T47D (cell line): ENCODE results near the gene OR2AG2.
A peak's percentile ranks its signal among the peaks of the same experiment; 100 is the strongest.

Source experiments
- DNase-seq, 2 experiments: peaks; one replicate each; pipeline versions ENCODE4 v3.0.0 to v3.0.0-alpha.2; 2011 to 2012; ENCODE audit warnings: low read depth in 1 of 2, low spot score in 1 of 2
- JUND ChIP-seq: IDR thresholded peaks from 2 replicates; pipeline ENCODE4 v1.6.1; 2012; ENCODE audit warnings: low read depth
- in situ Hi-C: cut with HindIII; loops from 2 replicates; pipeline ENCODE4 v1.10.0; 2016; ENCODE audit warnings: low sequenced_read_pairs, low pct_unique_long_range_greater_than_20kb

Gene OR2AG2

DNA sequence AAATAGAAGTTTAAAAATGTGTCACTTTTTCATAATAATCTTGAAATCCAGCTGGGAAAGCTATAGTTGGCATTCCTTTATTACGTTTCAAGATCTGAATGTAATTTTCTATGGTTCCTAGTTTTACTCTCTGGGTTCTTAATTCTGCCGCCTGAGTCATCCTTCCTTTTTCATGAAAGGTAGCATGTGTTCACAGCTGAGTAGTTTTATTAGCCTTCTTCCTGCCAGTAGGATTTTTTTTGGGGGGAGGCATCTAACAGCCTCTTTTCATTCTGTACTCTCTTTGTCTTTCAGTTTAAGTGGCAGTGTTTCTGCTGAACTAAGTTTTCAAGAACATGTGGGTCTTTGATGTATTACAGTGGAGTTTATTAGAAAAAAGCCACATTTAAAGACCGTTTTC lies 36.5 kb downstream of the OR2AG2 start:
- TF ChIP-seq JUND, result no peak
- no peak for DNase-seq
- in situ Hi-C loops, result no loop called here

DNA sequence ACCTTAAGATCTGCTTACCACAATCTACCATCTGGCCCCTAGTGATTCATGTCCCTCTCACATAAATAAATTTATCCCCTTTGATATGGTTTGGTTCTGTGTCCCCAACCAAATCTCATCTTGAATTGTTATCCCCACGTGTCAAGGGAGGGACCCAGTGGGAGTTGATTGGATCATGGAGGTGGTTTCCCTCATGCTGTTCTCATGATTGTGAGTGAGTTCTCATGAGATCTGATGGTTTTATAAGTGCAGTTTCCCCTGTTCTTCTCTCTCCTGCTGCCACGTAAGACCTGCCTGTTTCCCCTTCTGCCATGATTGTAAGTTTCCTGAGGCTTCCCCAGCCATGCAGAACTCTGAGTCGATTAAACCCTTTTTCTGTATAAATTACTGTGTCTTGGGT lies 37.2 kb downstream of the OR2AG2 start:
- in situ Hi-C loops, result no loop called here
- TF ChIP-seq JUND, result no peak
- no peak for DNase-seq

DNA sequence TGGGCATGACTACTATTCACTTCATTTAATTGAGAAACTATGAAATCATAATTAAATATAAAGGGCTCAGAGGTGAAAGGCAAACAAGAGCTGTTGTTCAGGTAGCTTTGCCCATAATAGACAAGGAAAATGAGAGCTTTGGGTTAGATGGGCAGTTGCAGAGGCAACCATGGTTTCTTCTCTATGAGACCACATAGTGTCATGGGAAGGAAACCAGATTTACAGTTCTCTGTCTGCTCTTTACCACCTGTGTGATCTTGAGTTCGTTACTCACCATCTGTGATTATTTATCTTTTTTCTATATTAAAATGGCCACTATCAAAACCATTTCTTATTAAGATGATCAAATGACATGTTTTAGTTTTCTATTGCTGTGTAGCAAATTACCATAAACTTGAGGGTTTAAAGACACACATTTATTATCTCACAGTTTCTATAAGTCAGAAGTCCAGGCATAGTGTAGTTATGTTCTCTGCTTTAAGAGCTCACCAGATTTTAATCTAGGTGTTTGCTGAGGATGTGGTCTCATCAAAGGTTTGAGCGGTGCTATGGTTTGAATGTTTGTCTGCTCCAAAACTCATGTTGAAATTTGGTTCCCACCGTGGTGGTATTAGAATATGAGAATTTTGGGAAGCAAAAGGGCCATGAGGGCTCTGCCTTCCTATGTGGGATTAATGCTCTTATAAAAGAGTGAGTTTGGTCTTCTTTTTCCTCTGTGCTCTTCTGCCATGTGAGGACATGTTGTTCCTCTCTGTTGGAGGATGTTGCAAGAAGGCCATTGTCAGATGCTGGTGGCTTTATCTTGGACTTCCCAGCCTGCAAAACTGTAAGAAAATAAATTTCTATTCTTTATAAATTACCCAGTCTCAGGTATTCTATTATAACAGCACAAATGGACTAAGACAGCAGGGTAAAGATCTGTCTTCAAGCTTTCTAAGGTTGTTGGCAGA lies 38.2 kb downstream of the OR2AG2 start:
- no peak for TF ChIP-seq JUND
- in situ Hi-C loops, result no loop called here
- no peak for DNase-seq

DNA sequence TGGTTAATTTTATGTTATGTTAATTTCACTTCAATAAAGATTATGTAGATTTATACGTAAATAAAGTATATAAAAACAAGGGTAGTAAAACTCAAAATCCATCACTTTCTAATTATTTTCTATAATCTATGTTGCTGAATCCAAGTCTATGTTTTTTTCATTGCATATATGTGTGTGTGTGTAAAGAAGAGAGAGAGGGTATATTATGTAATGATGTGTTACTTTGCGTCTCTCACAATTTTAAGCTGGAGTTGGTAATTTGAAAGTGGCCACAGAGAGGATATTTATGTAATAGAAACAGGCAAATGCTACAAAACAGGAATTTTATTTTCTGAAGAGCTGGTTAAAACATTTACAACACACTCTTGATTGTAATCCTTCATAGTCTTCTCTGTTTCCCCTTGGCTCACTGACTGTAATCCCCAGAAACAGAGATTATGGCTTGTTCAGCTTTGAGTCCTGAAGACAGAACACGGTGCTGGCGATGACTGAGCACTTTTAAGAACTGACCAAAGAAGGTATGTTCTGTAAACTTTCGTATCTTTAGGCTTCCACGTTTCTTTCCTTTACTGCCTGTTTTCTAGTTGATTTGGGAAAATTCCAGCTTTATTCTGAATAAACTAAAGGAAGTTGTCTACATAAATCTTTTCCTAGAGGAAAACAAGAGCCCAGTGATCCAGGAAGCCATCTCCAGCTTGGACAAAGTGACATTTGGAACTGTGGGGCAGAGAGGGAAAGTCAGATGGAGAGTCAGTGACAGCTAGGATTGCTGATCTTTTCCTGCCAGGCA lies 43.6 kb downstream of the OR2AG2 start:
- no peak for DNase-seq
- no peak for TF ChIP-seq JUND
- in situ Hi-C loops, result no loop called here

DNA sequence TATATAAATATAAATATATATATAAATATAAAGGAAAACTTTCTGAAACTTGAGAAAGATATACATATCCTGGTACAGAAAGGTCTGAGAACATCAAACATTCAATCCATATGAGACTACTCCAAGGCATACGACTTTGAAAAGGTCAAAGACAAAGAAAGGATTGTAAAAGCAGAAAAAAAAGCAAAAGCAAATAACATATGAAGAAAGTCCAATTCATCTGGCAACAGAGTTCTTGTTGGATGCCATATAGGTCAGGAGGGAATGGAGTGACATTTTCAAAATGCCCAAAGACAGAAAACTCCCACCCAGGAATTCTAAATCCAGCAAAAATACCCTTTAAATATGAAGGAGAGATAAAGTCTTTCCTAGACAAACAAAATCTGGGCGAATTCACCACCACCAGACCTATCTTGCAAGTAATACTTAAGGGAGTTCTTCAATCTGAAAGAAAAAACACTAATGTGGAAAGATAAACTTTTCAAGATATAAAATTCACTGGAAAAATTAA lies 46.3 kb downstream of the OR2AG2 start:
- no peak for TF ChIP-seq JUND
- in situ Hi-C loops, result no loop called here
- DNase-seq, result no peak

DNA sequence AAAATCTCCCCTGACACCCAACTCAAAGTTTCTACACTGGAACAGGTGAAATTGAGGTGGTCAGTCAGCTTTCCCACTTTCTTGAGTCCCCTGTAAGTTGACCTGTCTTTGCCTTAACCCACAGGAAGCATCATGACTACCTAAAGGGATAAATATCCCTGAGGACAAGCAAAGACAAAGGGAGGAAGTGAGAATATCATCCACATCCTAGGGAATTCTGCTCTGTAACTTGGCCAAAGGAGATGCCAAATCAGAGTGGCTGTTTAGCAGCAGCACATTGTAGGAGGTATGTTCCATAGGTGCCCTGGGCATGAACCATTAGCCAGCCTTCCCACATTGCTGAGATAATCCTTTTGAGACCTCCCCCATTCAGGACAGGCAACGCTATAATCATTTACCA lies 47.8 kb downstream of the OR2AG2 start:
- TF ChIP-seq JUND, result no peak
- no peak for DNase-seq
- in situ Hi-C loops, result no loop called here

GRCh38 chr11:6721343-6721742 lies 50.4 kb downstream of the OR2AG2 start:
- no peak for TF ChIP-seq JUND
- DNase-seq, result no peak
- in situ Hi-C loops, result no loop called here

GRCh38 chr11:6719576-6719975 lies 52.2 kb downstream of the OR2AG2 start:
- no peak for TF ChIP-seq JUND
- DNase-seq, result peak in 1 of 2 experiments; percentile 9
- in situ Hi-C loops, result no loop called here

DNA sequence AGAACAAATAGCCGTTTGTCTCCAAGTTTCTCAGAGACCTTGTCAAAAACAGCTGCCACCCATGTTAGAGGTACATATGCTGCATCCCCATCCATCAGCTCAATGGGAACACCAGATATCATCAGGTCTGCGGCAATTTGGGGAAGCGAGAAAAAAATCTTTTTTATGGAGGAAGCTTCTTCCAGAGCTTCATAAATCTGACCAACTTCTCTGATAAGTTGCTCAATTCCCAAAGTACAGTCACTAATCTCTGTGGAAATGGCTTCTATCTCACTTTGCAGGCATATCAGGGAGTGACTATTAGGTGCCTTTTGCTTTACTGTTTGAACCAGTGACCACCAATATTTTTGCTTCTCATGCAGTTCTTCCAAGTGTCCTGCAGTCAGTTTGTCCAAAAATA lies 54.4 kb downstream of the OR2AG2 start:
- no peak for DNase-seq
- in situ Hi-C loops, result no loop called here
- no peak for TF ChIP-seq JUND
